Common myeloid progenitor, CD34-positive (primary cell): Measurements from ENCODE around the gene C3orf52.

ENCODE experiments used
- CTCF ChIA-PET: fragments of 350-600 bp; sonication (Branson Sonifier 250); formaldehyde crosslinking; loops from one replicate; lab custom pipeline; 2021; ENCODE audit warnings: antibody characterized with exemption; lab: Charles Lee
- POLR2A ChIA-PET: fragments of 350-600 bp; sonication (Branson Sonifier 250); formaldehyde crosslinking; loops from one replicate; lab custom pipeline; 2021; ENCODE audit warnings: antibody characterized with exemption; lab: Charles Lee
- DNase-seq, 3 donors: peaks; one replicate each; pipeline versions ENCODE4 v3.0.0 to v3.0.0-alpha.2; 2013
- H3K27ac ChIP-seq, 2 experiments: 1 replicate in 1 of 2; 2 replicates in 1 of 2; pipeline ENCODE4 v1.7.0; 2013; ENCODE audit warnings: inconsistent platforms in 2 of 2, low read length in 2 of 2, mild to moderate bottlenecking in 2 of 2, low read depth in 1 of 2, moderate library complexity in 1 of 2; ENCODE audit not compliant: severe bottlenecking in 2 of 2, insufficient read depth in 1 of 2, poor library complexity in 1 of 2
- H3K27me3 ChIP-seq, 5 experiments: replicated peaks in 2 of 5; 1 replicate in 3 of 5; 2 replicates in 2 of 5; pipeline versions ENCODE4 v1.6.1 to v1.7.0; 2013; ENCODE audit warnings: low read length in 4 of 5, mild to moderate bottlenecking in 2 of 5, moderate library complexity in 2 of 5, inconsistent platforms in 1 of 5; ENCODE audit not compliant: insufficient read depth in 5 of 5, control insufficient read depth in 4 of 5
- H3K36me3 ChIP-seq, 4 experiments: 1 replicate in 2 of 4; 2 replicates in 2 of 4; pipeline versions ENCODE4 v1.6.1 to v1.7.0; 2013; ENCODE audit warnings: low read length in 3 of 4, control low read depth in 1 of 4, mild to moderate bottlenecking in 1 of 4; ENCODE audit not compliant: control insufficient read depth in 4 of 4, insufficient read depth in 4 of 4
- H3K4me1 ChIP-seq, 4 experiments: 1 replicate in 3 of 4; 2 replicates in 1 of 4; pipeline versions ENCODE4 v1.6.1 to v1.7.1; 2013; ENCODE audit warnings: low read length in 3 of 4, mild to moderate bottlenecking in 3 of 4, control low read depth in 1 of 4, inconsistent platforms in 1 of 4, moderate library complexity in 1 of 4; ENCODE audit not compliant: control insufficient read depth in 4 of 4, insufficient read depth in 4 of 4; ENCODE audit errors: control extremely low read depth in 1 of 4
- H3K4me3 ChIP-seq, 7 experiments: 1 replicate in 4 of 7; 2 replicates in 3 of 7; pipeline versions ENCODE4 v1.5.1 to v1.7.0; 2013; ENCODE audit warnings: mild to moderate bottlenecking in 7 of 7, low read length in 6 of 7, moderate library complexity in 6 of 7, inconsistent platforms in 2 of 7, low read depth in 2 of 7, control low read depth in 1 of 7; ENCODE audit not compliant: insufficient read depth in 4 of 7, control insufficient read depth in 1 of 7; ENCODE audit errors: extremely low read depth in 1 of 7
- H3K9me3 ChIP-seq, 5 experiments: 1 replicate in 4 of 5; 2 replicates in 1 of 5; pipeline versions ENCODE4 v1.6.1 to v1.7.1; 2013; ENCODE audit warnings: low read length in 4 of 5, mild to moderate bottlenecking in 2 of 5, inconsistent platforms in 1 of 5, low read depth in 1 of 5, moderate library complexity in 1 of 5; ENCODE audit not compliant: control insufficient read depth in 4 of 5, insufficient read depth in 2 of 5; ENCODE audit errors: control extremely low read depth in 1 of 5
- WGBS: methylation state at CpG from one replicate; pipeline ENCODE4 v1.1.5; 2013; ENCODE audit not compliant: insufficient coverage; 5-methylcytosine and 5-hydroxymethylcytosine counted together

Gene C3orf52

GRCh38 chr3:112111785-112112402, 25.7 kb downstream of the C3orf52 start:
- POLR2A ChIA-PET, result no interaction called here

GRCh38 chr3:112114576-112115160, 28.5 kb downstream of the C3orf52 start:
- POLR2A ChIA-PET, result no interaction called here
- H3K36me3 ChIP-seq, result no peaks in the 10 kb centered on the region
- CTCF ChIA-PET, result interaction anchor here (1.0 to 1.4 kb wide), 6 partner anchors 9 to 417 kb away, joined by 3 to 5 read pairs (median 4); no protein-coding TSS in a partner anchor
- WGBS, result 96% methylated on average over 6 of the region's 6 CpGs
- H3K9me3 ChIP-seq, result no peaks in the 10 kb centered on the region
- no peak for DNase-seq
- H3K27ac ChIP-seq, result no peak overlapping the region
- no peaks in the 10 kb centered on the region for H3K27me3 ChIP-seq
- no peak overlapping the region for H3K4me3 ChIP-seq
- H3K4me1 ChIP-seq, result peaks cover 10 to 30% (median 23%) of the 10 kb centered on the region in 4 experiments

More at GRCh38 chr3:112111785-112112402, 25.7 kb downstream of the C3orf52 start:
- no peaks in the 10 kb centered on the region for H3K9me3 ChIP-seq
- no peaks in the 10 kb centered on the region for H3K36me3 ChIP-seq
- no peak overlapping the region for H3K27ac ChIP-seq
- peaks cover under 1 to 4% (median 3%) of the 10 kb centered on the region in 4 experiments for H3K4me1 ChIP-seq
- no peaks in the 10 kb centered on the region for H3K27me3 ChIP-seq
- peak; percentile 73 to 86 (median 84) for DNase-seq
- CTCF ChIA-PET, result interaction anchor here (0.6 to 3.6 kb wide), 35 partner anchors 8 to 471 kb away, joined by 3 to 26 read pairs (median 5); partner anchors contain the start of genes CD200 and SLC9C1
- H3K4me3 ChIP-seq, result no peak overlapping the region
- 0% methylated on average over 3 of the region's 3 CpGs for WGBS

GRCh38 chr3:112115161-112115739, 29.1 kb downstream of the C3orf52 start:
- POLR2A ChIA-PET, result no interaction called here
- Histone ChIP-seq H3K4me1 (peaks cover 16 to 36% (median 28%) of the 10 kb centered on the region in 4 experiments), H3K27ac (no peak overlapping the region), H3K9me3 (no peaks in the 10 kb centered on the region), H3K36me3 (no peaks in the 10 kb centered on the region), H3K27me3 (no peaks in the 10 kb centered on the region), H3K4me3 (no peak overlapping the region)
- no peak for DNase-seq
- 100% methylated on average over 2 of the region's 6 CpGs for WGBS
- CTCF ChIA-PET, result interaction anchor here (1.0 to 1.4 kb wide), 6 partner anchors 10 to 416 kb away, joined by 3 to 5 read pairs (median 4); no protein-coding TSS in a partner anchor

GRCh38 chr3:112115806-112116383, 29.7 kb downstream of the C3orf52 start:
- Histone ChIP-seq H3K9me3 (no peaks in the 10 kb centered on the region), H3K36me3 (no peaks in the 10 kb centered on the region), H3K4me1 (peaks cover 21 to 43% (median 34%) of the 10 kb centered on the region in 4 experiments), H3K27ac (no peak overlapping the region), H3K4me3 (no peak overlapping the region), H3K27me3 (no peaks in the 10 kb centered on the region)
- ChIA-PET POLR2A (no interaction called here), CTCF (interaction anchor here (1.0 to 1.9 kb wide), 5 partner anchors 10 to 415 kb away, joined by 3 to 7 read pairs (median 4); partner anchors contain the start of gene GCSAM)
- 92% methylated on average over 1 of the region's 6 CpGs for WGBS
- DNase-seq, result no peak

- 100% methylated on average over 8 of the region's 13 CpGs for WGBS
- H3K36me3 ChIP-seq, result no peaks in the 10 kb centered on the region
- H3K9me3 ChIP-seq, result no peaks in the 10 kb centered on the region
- ChIA-PET POLR2A (no interaction called here), CTCF (interaction anchor here (0.7 to 1.9 kb wide), 6 partner anchors 10 to 1148 kb away, joined by 3 to 7 read pairs (median 4); partner anchors contain the start of gene GCSAM)
- no peak overlapping the region for H3K4me3 ChIP-seq
- H3K27ac ChIP-seq, result no peak overlapping the region
- peaks cover 29 to 51% (median 41%) of the 10 kb centered on the region in 4 experiments for H3K4me1 ChIP-seq
- DNase-seq, result no peak
- H3K27me3 ChIP-seq, result no peaks in the 10 kb centered on the region
These were observed 30.6 kb downstream of the C3orf52 start for GRCh38 chr3:112116748-112117186.

GRCh38 chr3:112117415-112117814, 31.2 kb downstream of the C3orf52 start:
- ChIA-PET CTCF (interaction anchor here (0.7 to 1.9 kb wide), 7 partner anchors 10 to 1147 kb away, joined by 3 to 7 read pairs (median 4); partner anchors contain the start of gene GCSAM), POLR2A (no interaction called here)
- no peaks in the 10 kb centered on the region for H3K27me3 ChIP-seq
- no CpG with 5 or more reads among the region's 1 CpG for WGBS
- H3K4me1 ChIP-seq, result peaks cover 30 to 55% (median 45%) of the 10 kb centered on the region in 4 experiments
- H3K27ac ChIP-seq, result no peak overlapping the region
- no peak overlapping the region for H3K4me3 ChIP-seq
- DNase-seq, result no peak
- H3K9me3 ChIP-seq, result no peaks in the 10 kb centered on the region
- H3K36me3 ChIP-seq, result no peaks in the 10 kb centered on the region
